ENCODE data around the gene OLA1.
"Not testable (repeated sequence)": the region's sequence is repeated elsewhere in the genome, so short reads cannot be mapped to it uniquely, and the experiment has no call there.

The OLA1 gene

DNA sequence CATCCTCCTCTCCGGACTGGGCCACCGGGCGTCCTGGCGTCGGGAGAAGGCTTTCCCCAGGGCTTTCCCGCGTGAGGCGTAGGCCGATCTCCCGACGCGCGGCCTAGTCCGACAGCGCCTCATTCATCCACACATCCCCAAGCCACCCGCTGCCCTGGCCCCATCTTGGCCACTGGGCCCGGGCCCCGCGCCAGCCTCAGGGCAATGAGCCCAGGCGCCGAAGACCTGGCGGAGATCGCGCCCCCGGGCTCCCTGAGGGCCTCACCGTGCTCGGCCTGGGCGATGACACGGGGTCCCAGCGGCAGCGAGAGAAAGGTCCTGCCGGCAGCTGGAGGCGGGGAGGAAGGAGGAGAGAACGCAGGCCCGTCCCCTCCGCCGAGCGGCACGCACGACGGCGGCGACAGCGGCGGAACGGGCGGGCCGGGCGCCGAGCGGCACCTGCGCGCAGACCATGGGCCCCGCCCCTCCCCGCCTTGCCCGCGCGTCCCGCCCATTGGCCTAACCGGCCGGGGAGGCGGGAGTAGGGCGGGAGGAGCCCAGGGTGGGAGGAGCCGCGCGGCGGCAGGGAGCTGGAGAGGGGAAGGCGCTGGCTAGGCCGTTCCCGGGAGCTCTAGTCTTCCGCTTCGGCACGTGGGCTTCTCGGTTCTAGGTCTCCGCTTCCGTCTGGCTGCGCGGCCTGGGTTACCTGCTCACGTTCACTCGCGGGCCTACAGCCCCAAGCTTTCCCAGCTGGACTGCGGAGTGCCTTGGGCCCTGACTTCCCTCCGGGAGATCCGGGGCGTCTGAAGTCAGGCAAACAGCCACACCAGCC is at the start of gene OLA1:
Gene OLA1 (minus strand): TSS at position 346 of the 811 bp plus-strand sequence. CDS start 1,717 bp downstream, outside the sequence.
- peak; percentile 97 for DNase-seq (ENCODE audit: low read depth)

DNA sequence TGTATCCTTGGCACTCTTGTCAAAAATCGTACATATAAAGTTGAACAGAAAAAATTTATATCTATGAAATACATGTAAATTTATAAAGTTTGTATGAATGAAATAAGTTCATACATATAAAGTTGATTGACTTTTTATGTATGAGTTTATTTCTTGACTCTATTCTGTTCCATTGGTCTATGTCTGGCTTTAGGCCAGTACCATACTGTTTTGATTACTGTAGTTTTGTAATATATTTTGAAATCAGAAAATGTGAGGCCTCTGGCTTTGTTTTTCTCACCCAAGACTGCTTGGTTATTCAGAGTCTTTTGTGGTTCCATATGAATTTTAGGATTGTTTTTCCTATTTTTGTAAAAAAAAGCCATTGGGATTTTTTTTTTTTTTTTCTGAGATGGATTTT is 44.6 kb upstream of the OLA1 start:
- DNase-seq (ENCODE audit: low read depth): no peak

DNA sequence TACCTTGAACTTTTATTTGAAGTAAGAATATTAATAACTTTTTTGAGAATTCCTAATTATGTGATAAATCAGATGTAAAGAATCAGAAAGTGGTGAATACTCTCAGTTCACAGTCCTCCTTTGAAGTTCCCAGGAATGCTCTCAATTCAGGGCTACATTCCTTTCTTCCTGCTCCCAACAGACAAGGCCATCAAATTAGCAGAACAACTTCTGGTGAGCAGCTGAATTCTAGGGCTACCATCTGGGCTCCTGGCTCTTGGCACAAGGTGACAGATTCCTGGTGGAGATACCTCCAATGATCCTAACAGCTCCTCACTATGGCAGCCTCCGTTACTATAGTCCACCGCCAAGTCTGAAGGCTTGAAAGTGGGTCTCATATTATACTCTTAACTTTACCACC is 37.8 kb upstream of the OLA1 start:
- DNase-seq (ENCODE audit: low read depth): no peak

DNA sequence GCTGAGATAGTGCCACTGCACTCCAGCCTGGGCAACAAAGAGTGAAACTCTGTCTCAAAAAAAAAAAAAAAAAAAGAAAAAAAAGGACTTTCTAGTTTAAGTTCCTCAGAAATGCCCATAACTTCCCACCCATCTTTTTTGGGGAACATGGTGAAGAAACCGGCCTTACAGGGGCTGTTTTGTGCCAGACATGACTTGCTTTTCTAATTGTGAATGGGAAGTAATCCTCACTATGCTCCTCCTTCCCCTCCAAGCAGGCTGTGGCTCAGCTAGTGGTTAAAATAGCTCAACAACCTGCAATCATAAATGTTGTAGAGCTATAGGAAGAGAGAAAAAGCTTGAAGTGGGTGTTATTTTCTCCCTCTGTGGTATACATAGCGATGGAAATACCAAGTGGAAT is 34.1 kb upstream of the OLA1 start:
- no peak for DNase-seq (ENCODE audit: low read depth)

GRCh38 chr2:174281736-174282135 is 33.4 kb upstream of the OLA1 start:
- DNase-seq (ENCODE audit: low read depth): no peak

- DNase-seq (ENCODE audit: low read depth): no peak
Measured at GRCh38 chr2:174280596-174280995, 32.3 kb upstream of the OLA1 start.

DNA sequence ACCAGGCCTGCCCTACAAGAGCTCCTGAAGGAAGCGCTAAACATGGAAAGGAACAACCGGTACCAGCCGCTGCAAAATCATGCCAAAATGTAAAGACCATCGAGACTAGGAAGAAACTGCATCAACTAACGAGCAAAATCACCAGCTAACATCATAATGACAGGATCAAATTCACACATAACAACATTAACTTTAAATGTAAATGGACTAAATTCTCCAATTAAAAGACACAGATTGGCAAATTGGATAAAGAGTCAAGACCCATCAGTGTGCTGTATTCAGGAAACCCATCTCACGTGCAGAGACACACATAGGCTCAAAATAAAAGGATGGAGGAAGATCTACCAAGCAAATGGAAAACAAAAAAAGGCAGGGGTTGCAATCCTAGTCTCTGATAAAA is 21.9 kb upstream of the OLA1 start:
- not testable (repeated sequence) for DNase-seq (ENCODE audit: low read depth)

GRCh38 chr2:174266288-174266687 is 18.0 kb upstream of the OLA1 start:
- DNase-seq (ENCODE audit: low read depth): no peak

DNA sequence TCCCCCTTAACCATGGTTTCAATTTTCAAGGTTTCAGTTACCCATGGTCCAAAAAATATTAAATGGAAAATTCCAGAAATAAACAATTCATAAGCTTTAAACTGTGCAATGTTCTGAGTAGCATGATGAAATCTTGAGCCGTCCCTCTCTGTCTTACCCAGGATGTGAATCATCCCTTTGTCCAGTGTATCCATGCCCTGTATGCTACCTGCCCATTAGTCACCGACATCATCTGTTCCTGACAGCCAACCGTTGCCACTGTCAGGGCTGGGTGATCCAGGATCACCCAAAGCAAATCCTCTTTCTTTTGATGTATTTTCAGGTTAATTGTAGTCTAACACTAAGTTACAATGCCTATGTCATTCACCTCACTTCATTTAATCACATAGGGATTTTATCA is 15.7 kb upstream of the OLA1 start:
- DNase-seq (ENCODE audit: low read depth): no peak

- DNase-seq (ENCODE audit: low read depth): no peak
Measured at GRCh38 chr2:174259981-174260380, 11.6 kb upstream of the OLA1 start.

GRCh38 chr2:174254267-174254666 is 5.9 kb upstream of the OLA1 start:
- DNase-seq (ENCODE audit: low read depth): no peak

DNA sequence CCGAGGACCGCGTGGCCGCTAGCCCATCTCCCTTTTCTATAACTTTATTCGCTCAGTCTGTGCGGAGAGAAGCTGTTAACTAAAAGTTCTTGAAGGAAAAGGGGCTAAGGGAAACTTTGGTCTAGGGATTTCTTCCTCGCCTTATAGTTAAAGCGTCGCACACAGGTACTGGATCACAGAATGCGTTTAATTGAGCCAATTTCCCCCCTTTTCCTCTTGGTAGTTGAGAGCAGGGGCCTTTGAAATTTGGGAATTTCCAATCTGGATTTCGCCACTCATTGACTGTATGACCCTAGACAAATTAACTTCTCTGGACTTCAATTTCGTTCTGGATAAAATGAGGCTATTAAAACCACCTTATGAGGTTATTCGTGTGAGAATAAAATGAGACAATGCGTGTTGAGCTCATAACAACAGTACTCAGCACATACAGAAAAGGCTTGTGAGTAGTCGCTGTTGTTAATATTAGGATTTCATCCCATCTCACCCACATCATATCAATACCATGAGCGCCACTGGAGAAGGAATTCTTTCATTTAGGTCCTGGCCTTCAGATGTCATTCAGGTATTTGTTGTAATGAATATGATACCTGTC is 763 bp upstream of the OLA1 start:
- DNase-seq (ENCODE audit: low read depth): no peak

- DNase-seq (ENCODE audit: low read depth): no peak
Measured at GRCh38 chr2:174247474-174248186, 702 bp downstream of the OLA1 start.

DNA sequence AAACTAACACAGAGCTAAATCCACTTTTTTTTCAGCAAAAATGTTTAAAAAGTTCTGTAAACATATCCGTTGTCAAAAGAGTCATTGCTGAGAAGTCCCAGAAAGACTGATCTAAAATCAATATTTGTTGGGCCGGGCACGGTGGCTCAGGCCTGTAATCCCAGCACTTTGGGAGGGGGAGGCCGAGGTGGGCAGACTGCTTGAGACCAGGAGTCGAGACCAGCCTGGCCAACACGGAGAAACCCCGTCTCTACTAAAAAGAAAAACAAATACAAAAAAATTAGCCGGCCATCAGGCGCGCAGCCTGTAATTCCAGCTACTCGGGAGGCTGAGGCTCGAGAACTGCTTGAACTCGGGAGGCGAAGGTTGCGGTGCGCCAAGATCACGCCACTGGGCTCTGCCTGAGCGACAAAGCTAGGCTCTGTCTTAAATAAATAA is 1.4 kb downstream of the OLA1 start:
- DNase-seq (ENCODE audit: low read depth): no peak

DNA sequence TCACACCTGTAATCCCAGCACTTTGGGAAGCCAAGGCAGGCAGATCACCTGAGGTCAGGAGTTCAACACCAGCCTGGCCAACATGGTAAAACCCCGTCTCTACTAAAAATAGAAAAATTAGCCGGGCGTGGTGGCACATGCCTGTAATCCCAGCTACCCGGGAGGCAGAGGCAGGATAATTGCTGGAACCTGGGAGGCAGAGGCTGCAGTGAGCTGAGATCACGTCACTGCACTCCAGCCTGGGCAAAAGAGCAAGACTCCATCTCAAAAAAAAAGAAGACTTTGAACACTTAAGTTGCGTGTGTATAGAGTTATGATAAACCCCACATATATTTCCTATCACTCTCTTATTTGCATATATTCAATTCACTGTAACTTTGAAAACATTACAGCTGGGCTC is 2.7 kb downstream of the OLA1 start:
- not testable (repeated sequence) for DNase-seq (ENCODE audit: low read depth)

DNA sequence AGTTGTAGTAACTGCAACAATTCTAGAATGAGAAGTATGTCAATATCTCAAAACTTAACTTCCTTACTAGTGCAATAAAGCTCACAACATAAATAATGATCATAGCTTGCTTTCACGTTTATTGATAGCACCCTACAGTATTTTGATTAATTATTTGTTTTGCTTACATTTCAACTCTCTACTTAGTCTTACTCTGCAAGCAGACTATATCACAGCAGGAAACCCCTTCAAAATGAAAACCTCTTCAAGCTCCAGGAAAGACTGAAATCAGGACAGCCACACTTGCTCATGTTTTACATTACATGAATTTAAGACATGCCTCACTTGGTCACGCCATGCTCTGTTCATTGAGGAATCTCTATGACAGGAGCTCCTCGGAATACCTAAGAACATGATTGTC is 3.3 kb downstream of the OLA1 start:
- DNase-seq (ENCODE audit: low read depth): no peak

- no peak for DNase-seq (ENCODE audit: low read depth)
Measured at GRCh38 chr2:174243812-174244211, 4.5 kb downstream of the OLA1 start.

- no peak for DNase-seq (ENCODE audit: low read depth)
Measured at GRCh38 chr2:174240097-174240496, 8.2 kb downstream of the OLA1 start.

- no peak for DNase-seq (ENCODE audit: low read depth)
Measured at GRCh38 chr2:174236429-174236828, 11.9 kb downstream of the OLA1 start.

GRCh38 chr2:174235680-174236079 is 12.7 kb downstream of the OLA1 start:
- no peak for DNase-seq (ENCODE audit: low read depth)

DNA sequence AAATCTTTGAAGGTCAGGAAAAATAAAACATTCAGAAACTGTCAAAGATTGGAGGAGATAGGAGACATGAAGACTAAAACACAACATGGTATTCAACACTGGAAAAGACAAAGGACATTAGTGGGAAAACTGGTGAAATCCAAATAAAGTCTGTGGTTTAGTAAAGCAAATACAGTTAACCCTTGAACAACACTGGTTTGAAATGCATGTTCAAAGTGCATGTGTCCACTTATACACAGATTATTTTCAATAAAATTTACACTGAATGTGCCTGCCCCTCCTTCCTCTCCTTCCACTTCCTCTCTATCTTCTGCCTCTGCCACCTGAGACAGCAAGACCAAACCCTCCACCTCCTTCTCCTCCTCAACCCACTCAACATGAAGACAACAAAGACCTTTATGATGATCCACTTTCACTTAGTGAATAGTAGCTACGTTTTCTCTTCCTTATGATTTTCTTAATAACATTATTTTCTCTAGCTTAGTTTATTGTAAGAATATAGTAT is 14.5 kb downstream of the OLA1 start:
- no peak for DNase-seq (ENCODE audit: low read depth)

DNA sequence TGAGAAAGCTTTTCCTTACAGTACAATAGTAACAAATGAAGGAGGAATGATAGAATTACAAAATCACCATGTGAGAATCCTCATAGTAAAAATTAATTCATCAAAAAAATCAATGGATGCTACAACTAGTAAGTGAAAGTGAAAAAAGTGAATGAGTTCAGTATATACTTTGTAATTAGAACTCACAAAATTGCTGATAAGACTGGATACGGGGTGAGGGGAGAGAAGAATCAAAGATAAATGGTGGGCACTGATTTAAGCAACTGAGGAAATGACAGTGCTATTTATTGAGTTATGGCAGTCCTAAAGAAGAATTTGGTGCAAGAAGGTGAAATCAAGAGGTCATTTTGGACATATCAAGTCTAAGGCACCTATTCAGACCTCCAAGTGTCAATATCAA is 20.6 kb downstream of the OLA1 start:
- no peak for DNase-seq (ENCODE audit: low read depth)
